Mesothelial cell of epicardium (in vitro differentiated cells): ENCODE results near the gene CCL16. TPM values are rescaled to one million over a fixed set of nuclear protein-coding genes. Genes with fewer than 3 reads are reported as not detected.
"Not testable (repeated sequence)": the region's sequence is repeated elsewhere in the genome, so short reads cannot be mapped to it uniquely, and the experiment has no call there.

Source experiments
- DNase-seq, 2 experiments: peaks; one replicate each; pipeline ENCODE4 v3.0.0; 2021; ENCODE audit warnings: low spot score in 2 of 2; ENCODE audit not compliant: unreplicated experiment in 2 of 2
- H3K27ac Mint-ChIP-seq: 2 replicates; pipeline ENCODE4 v1.8.0; 2021; ENCODE audit warnings: mixed read lengths
- H3K27me3 Mint-ChIP-seq: 2 replicates; pipeline ENCODE4 v1.8.0; 2021; ENCODE audit warnings: low read depth, mixed read lengths
- H3K36me3 Mint-ChIP-seq: 2 replicates; pipeline ENCODE4 v1.8.0; 2021; ENCODE audit warnings: mixed read lengths
- H3K4me1 Mint-ChIP-seq: 2 replicates; pipeline ENCODE4 v1.8.0; 2021; ENCODE audit warnings: mixed read lengths
- H3K4me3 Mint-ChIP-seq: 2 replicates; pipeline ENCODE4 v1.8.0; 2021; ENCODE audit warnings: mild to moderate bottlenecking, moderate library complexity, mixed read lengths
- H3K9me3 Mint-ChIP-seq: 2 replicates; pipeline ENCODE4 v1.8.0; 2021; ENCODE audit warnings: mixed read lengths
- CTCF ChIP-seq: fragments of 200-600 bp; sonication (generic); IDR thresholded peaks from one replicate; pipeline ENCODE4 v1.5.0; 2021; ENCODE audit warnings: antibody characterized with exemption; ENCODE audit not compliant: unreplicated experiment
- total RNA-seq: library from RNA; stranded (reverse); gene quantifications from 3 replicates; pipeline ENCODE4 v1.2.1, GENCODE V29; 2021

Gene CCL16
- total RNA-seq, 1 donor from 2014 or later: not detected

GRCh38 chr17:35947156-35947585, 34.1 kb downstream of the CCL16 start:
- peaks cover 15% of the 10 kb centered on the region for H3K4me1 Mint-ChIP-seq
- H3K27me3 Mint-ChIP-seq: no peaks in the 10 kb centered on the region
- peak; percentile 35 for TF ChIP-seq CTCF
- H3K4me3 Mint-ChIP-seq: no peak overlapping the region
- peak in 1 of 2 experiments; percentile 56 for DNase-seq
- no peaks in the 10 kb centered on the region for H3K9me3 Mint-ChIP-seq
- H3K27ac Mint-ChIP-seq: no peak overlapping the region
- no peaks in the 10 kb centered on the region for H3K36me3 Mint-ChIP-seq

GRCh38 chr17:35944151-35944550, 37.1 kb downstream of the CCL16 start:
- H3K36me3 Mint-ChIP-seq: no peaks in the 10 kb centered on the region
- H3K27ac Mint-ChIP-seq: no peak overlapping the region
- H3K9me3 Mint-ChIP-seq: no peaks in the 10 kb centered on the region
- no peak for TF ChIP-seq CTCF
- no peaks in the 10 kb centered on the region for H3K27me3 Mint-ChIP-seq
- DNase-seq: no peak
- no peak overlapping the region for H3K4me3 Mint-ChIP-seq
- H3K4me1 Mint-ChIP-seq: peaks cover 17% of the 10 kb centered on the region

GRCh38 chr17:35943537-35943936, 37.8 kb downstream of the CCL16 start, which contains the start of gene LYZL6:
Gene LYZL6 (minus strand): TSS chr17:35943713. CDS start chr17:35939356, 4,357 bp downstream.
- Mint-ChIP-seq H3K4me1 (peaks cover 17% of the 10 kb centered on the region), H3K27ac (peak within 1 kb of the TSS; percentile 21), H3K27me3 (no peaks in the 10 kb centered on the region), H3K4me3 (peak within 1 kb of the TSS; percentile 39), H3K9me3 (no peaks in the 10 kb centered on the region), H3K36me3 (no peaks in the 10 kb centered on the region)
- no peak for TF ChIP-seq CTCF
- no peak for DNase-seq

- Mint-ChIP-seq H3K9me3 (no peaks in the 10 kb centered on the region), H3K27ac (peak overlapping the region; percentile 21), H3K4me1 (peaks cover 17% of the 10 kb centered on the region), H3K27me3 (no peaks in the 10 kb centered on the region), H3K36me3 (no peaks in the 10 kb centered on the region), H3K4me3 (peak overlapping the region; percentile 39)
- TF ChIP-seq CTCF: no peak
- peak in 1 of 2 experiments; percentile 55 for DNase-seq
These were observed 38.6 kb downstream of the CCL16 start for GRCh38 chr17:35942588-35943186.

- H3K9me3 Mint-ChIP-seq, H3K4me3 Mint-ChIP-seq, H3K27ac Mint-ChIP-seq, DNase-seq, H3K27me3 Mint-ChIP-seq, H3K36me3 Mint-ChIP-seq: not testable (repeated sequence)
- H3K4me1 Mint-ChIP-seq: peaks cover 14% of the 10 kb centered on the region
These were observed 42.8 kb downstream of the CCL16 start for GRCh38 chr17:35938492-35938891.

- no peak for TF ChIP-seq CTCF
- H3K36me3 Mint-ChIP-seq: no peaks in the 10 kb centered on the region
- H3K9me3 Mint-ChIP-seq: no peaks in the 10 kb centered on the region
- H3K27ac Mint-ChIP-seq: no peak overlapping the region
- DNase-seq: no peak
- H3K4me3 Mint-ChIP-seq: no peak overlapping the region
- peaks cover 15% of the 10 kb centered on the region for H3K4me1 Mint-ChIP-seq
- no peaks in the 10 kb centered on the region for H3K27me3 Mint-ChIP-seq
These were observed 45.2 kb downstream of the CCL16 start for GRCh38 chr17:35936063-35936462.
